Lower leg skin (tissue), 3 donors: ENCODE measurements around the gene KIF1A.

Source experiments
- POLR2A ChIP-seq, 2 donors: fragments of 450-650 bp; IDR thresholded peaks; one replicate each; pipeline ENCODE4 v1.6.1; 2016 to 2017; ENCODE audit warnings: antibody characterized with exemption in 2 of 2, mild to moderate bottlenecking in 1 of 2, moderate library complexity in 1 of 2
- TF ChIP-seq, protein P1 (sequence below), 3 donors: fragments of 450-650 bp; IDR thresholded peaks; one replicate each; pipeline ENCODE4 v1.5.1; 2016; ENCODE audit warnings: antibody characterized with exemption in 3 of 3, mild to moderate bottlenecking in 3 of 3, moderate library complexity in 2 of 3

DNA sequence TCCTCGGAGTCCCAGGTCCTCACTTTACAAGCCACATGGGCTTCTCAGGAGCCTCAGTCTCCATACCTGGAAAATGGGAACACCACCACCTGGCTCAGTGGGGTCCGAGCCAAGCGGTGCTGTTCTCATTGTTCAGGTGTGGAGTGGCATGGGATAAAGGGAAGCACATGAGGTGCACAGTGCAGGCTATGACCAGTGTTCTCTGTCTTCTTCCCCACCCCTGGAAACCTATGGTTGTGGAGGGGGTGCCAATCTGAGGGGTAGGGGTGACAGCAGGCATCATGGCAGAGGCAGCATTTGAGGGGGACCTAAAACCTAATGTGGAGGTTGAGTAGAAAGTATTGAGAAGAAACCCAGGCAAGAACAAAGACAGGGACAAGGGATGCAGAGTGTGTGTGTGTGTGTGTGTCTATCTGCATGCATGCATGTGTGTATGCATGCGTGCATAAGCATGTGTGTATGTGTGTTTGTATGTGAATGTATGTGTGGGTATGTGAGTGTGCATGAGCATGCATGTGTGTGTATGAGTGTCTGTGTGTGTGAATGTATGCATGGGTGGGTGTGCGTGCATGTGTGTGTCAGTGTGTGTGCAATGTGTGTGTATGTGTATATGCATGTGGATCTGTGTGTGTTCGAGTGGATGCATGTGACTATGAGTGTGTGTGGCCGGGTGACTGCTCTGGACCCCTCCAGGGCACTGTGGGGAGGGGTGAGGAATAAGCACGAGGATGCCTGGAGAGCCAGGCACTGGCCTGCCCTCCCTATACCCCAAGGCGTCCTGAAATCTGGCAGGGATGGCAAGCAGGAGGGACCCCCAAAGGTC lies 4.0 kb downstream of the KIF1A start:
- TF ChIP-seq, protein P1, sequence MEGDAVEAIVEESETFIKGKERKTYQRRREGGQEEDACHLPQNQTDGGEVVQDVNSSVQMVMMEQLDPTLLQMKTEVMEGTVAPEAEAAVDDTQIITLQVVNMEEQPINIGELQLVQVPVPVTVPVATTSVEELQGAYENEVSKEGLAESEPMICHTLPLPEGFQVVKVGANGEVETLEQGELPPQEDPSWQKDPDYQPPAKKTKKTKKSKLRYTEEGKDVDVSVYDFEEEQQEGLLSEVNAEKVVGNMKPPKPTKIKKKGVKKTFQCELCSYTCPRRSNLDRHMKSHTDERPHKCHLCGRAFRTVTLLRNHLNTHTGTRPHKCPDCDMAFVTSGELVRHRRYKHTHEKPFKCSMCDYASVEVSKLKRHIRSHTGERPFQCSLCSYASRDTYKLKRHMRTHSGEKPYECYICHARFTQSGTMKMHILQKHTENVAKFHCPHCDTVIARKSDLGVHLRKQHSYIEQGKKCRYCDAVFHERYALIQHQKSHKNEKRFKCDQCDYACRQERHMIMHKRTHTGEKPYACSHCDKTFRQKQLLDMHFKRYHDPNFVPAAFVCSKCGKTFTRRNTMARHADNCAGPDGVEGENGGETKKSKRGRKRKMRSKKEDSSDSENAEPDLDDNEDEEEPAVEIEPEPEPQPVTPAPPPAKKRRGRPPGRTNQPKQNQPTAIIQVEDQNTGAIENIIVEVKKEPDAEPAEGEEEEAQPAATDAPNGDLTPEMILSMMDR (IDR thresholded peaks at IDR 0.05) = no peak
- no peak for TF ChIP-seq POLR2A (IDR thresholded peaks at IDR 0.05)
